ENCODE measurements around the gene AFG3L2.

DNA sequence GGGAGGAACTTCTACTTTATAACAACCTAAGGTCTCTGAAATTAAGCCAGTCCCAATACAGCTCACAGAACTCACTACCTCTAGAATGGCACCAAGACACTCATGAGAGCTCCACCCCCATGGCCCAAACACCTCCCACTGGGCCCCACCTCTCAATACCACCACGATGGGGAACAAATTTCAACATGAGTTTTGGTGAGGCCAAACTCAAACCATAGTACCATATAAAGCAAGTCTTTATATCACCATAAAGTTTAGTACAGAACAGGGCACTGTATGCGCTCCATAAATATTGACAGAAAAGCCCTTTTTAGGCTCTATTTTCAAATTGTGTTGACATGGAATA lies 3.3 kb downstream of the AFG3L2 start:
- TF ChIP-seq, protein P1, sequence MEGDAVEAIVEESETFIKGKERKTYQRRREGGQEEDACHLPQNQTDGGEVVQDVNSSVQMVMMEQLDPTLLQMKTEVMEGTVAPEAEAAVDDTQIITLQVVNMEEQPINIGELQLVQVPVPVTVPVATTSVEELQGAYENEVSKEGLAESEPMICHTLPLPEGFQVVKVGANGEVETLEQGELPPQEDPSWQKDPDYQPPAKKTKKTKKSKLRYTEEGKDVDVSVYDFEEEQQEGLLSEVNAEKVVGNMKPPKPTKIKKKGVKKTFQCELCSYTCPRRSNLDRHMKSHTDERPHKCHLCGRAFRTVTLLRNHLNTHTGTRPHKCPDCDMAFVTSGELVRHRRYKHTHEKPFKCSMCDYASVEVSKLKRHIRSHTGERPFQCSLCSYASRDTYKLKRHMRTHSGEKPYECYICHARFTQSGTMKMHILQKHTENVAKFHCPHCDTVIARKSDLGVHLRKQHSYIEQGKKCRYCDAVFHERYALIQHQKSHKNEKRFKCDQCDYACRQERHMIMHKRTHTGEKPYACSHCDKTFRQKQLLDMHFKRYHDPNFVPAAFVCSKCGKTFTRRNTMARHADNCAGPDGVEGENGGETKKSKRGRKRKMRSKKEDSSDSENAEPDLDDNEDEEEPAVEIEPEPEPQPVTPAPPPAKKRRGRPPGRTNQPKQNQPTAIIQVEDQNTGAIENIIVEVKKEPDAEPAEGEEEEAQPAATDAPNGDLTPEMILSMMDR (IDR thresholded peaks at IDR 0.05; ENCODE audit: low read depth, low read length, missing input control) = no peak
- TF ChIP-seq, protein P2, sequence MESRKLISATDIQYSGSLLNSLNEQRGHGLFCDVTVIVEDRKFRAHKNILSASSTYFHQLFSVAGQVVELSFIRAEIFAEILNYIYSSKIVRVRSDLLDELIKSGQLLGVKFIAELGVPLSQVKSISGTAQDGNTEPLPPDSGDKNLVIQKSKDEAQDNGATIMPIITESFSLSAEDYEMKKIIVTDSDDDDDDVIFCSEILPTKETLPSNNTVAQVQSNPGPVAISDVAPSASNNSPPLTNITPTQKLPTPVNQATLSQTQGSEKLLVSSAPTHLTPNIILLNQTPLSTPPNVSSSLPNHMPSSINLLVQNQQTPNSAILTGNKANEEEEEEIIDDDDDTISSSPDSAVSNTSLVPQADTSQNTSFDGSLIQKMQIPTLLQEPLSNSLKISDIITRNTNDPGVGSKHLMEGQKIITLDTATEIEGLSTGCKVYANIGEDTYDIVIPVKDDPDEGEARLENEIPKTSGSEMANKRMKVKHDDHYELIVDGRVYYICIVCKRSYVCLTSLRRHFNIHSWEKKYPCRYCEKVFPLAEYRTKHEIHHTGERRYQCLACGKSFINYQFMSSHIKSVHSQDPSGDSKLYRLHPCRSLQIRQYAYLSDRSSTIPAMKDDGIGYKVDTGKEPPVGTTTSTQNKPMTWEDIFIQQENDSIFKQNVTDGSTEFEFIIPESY (IDR thresholded peaks at IDR 0.05) = no peak
- TF ChIP-seq RAD21 (IDR thresholded peaks at IDR 0.05) (no peak), NR2F2 (IDR thresholded peaks at IDR 0.05) (no peak), JUND (IDR thresholded peaks at IDR 0.05) (no peak), TAF1 (conservative IDR thresholded peaks at IDR 0.05) (no peak), GABPA (IDR thresholded peaks at IDR 0.05 in 1 of 2, conservative IDR thresholded peaks at IDR 0.05 in 1 of 2) (no peak), YY1 (IDR thresholded peaks at IDR 0.05) (no peak)
- TF ChIP-seq, protein P3, sequence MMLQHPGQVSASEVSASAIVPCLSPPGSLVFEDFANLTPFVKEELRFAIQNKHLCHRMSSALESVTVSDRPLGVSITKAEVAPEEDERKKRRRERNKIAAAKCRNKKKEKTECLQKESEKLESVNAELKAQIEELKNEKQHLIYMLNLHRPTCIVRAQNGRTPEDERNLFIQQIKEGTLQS (IDR thresholded peaks at IDR 0.05) = no peak
- TF ChIP-seq, protein P4, sequence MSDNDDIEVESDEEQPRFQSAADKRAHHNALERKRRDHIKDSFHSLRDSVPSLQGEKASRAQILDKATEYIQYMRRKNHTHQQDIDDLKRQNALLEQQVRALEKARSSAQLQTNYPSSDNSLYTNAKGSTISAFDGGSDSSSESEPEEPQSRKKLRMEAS (IDR thresholded peaks at IDR 0.05) = no peak
